Keratinocyte (primary cell): ENCODE measurements around the gene PAGR1. TPM values are rescaled to one million over a fixed set of nuclear protein-coding genes. Genes with fewer than 3 reads are reported as not detected.

Experiments used
- DNase-seq: peaks from one replicate; pipeline ENCODE4 v3.0.0-alpha.2; 2011; ENCODE audit warnings: low read depth, missing footprints, low spot score
- FAIRE-seq: peaks from 2 replicates; lab custom pipeline; 2011; peaks lifted over from hg19 to GRCh38; lab: Jason Lieb, UNC
- H2AFZ ChIP-seq: 2 replicates; pipeline ENCODE4 v1.6.0; 2012; ENCODE audit warnings: low read length, control low read depth, inconsistent platforms; ENCODE audit not compliant: control insufficient read depth
- H3K27ac ChIP-seq: 2 replicates; pipeline ENCODE4 v1.5.1; 2011; ENCODE audit warnings: low read length; ENCODE audit not compliant: control insufficient read depth, insufficient read depth
- H3K27me3 ChIP-seq: 3 replicates; pipeline ENCODE4 v1.6.0; 2011; ENCODE audit warnings: low read length; ENCODE audit not compliant: control insufficient read depth, insufficient read depth; ENCODE audit errors: extremely low read depth
- H3K36me3 ChIP-seq, 2 experiments: 2 replicates in 1 of 2; 3 replicates in 1 of 2; pipeline ENCODE4 v1.5.1; 2011; ENCODE audit warnings: low read length in 2 of 2, mild to moderate bottlenecking in 1 of 2; ENCODE audit not compliant: control insufficient read depth in 2 of 2, insufficient read depth in 2 of 2; ENCODE audit errors: extremely low read depth in 1 of 2
- H3K4me1 ChIP-seq: 3 replicates; pipeline ENCODE4 v1.5.1; 2011; ENCODE audit warnings: low read length; ENCODE audit not compliant: control insufficient read depth, insufficient read depth; ENCODE audit errors: extremely low read depth
- H3K4me2 ChIP-seq: 3 replicates; pipeline ENCODE4 v1.6.0; 2011; ENCODE audit warnings: low read depth, low read length; ENCODE audit not compliant: control insufficient read depth, insufficient read depth; ENCODE audit errors: extremely low read depth
- H3K4me3 ChIP-seq, 3 experiments: fragments of 200-600 bp in 1 of 3; sonication (generic) in 1 of 3; 2 replicates in 2 of 3; 3 replicates in 1 of 3; pipeline ENCODE4 v1.5.1; 2011 to 2016; ENCODE audit warnings: low read length in 3 of 3, mild to moderate bottlenecking in 3 of 3, control low read depth in 2 of 3, inconsistent platforms in 1 of 3, low read depth in 1 of 3, mixed read lengths in 1 of 3, mixed run types in 1 of 3, moderate library complexity in 1 of 3; ENCODE audit not compliant: control insufficient read depth in 2 of 3, insufficient read depth in 2 of 3; ENCODE audit errors: extremely low read depth in 1 of 3
- H3K79me2 ChIP-seq: 2 replicates; pipeline ENCODE4 v1.6.0; 2012; ENCODE audit warnings: low read length; ENCODE audit not compliant: control insufficient read depth, insufficient read depth
- H3K9ac ChIP-seq: 3 replicates; pipeline ENCODE4 v1.6.0; 2011; ENCODE audit warnings: low read length; ENCODE audit not compliant: control insufficient read depth, insufficient read depth; ENCODE audit errors: extremely low read depth
- H3K9me1 ChIP-seq: 3 replicates; pipeline ENCODE4 v1.6.0; 2011; ENCODE audit warnings: low read length; ENCODE audit not compliant: control insufficient read depth, insufficient read depth; ENCODE audit errors: extremely low read depth
- H3K9me3 ChIP-seq: 2 replicates; pipeline ENCODE4 v1.5.1; 2012; ENCODE audit warnings: low read depth, low read length; ENCODE audit not compliant: control insufficient read depth
- H4K20me1 ChIP-seq: 3 replicates; pipeline ENCODE4 v1.6.0; 2011; ENCODE audit warnings: low read length; ENCODE audit not compliant: control insufficient read depth, insufficient read depth; ENCODE audit errors: extremely low read depth
- EZH2 ChIP-seq: IDR thresholded peaks from one replicate; pipeline ENCODE4 v1.6.1; 2012; ENCODE audit warnings: inconsistent platforms, mild to moderate bottlenecking, low read length, moderate library complexity
- dilution Hi-C: fragments of 300-500 bp; cut with MboI; formaldehyde crosslinking; loops from one replicate; pipeline ENCODE4 v1.7.0; 2020; ENCODE audit warnings: low sequenced_read_pairs; ENCODE audit not compliant: extremely low pct_ligation_motif_present
- polyA plus RNA-seq, 5 experiments: library from polyadenylated mRNA; depleted of rRNA in 3 of 5; stranded (reverse) in 3 of 5; stranded (forward) in 1 of 5; unstranded in 1 of 5; fragments of >200 nt; gene quantifications; 1 replicate in 1 of 5; 2 replicates in 3 of 5; 3 replicates in 1 of 5; pipeline versions ENCODE4 v1.2.1 to v1.2.3, GENCODE V29; 2011 to 2012; ENCODE audit warnings: missing spikeins in 2 of 5, low read depth in 1 of 5, low replicate concordance in 1 of 5
- TF ChIP-seq, protein P1 (sequence below), 3 experiments: IDR thresholded peaks in 1 of 3; conservative IDR thresholded peaks in 1 of 3; optimal IDR thresholded peaks in 1 of 3; 2 replicates in 2 of 3; 3 replicates in 1 of 3; pipeline versions ENCODE3 to v1.5.1; 2011; ENCODE audit warnings: low read length in 3 of 3, mild to moderate bottlenecking in 3 of 3, moderate library complexity in 2 of 3, control low read depth in 1 of 3, inconsistent platforms in 1 of 3; ENCODE audit not compliant: insufficient read depth in 2 of 3; ENCODE audit errors: extremely low read depth in 1 of 3

Gene PAGR1
- polyA plus RNA-seq, 1 donor (not counting 4 experiments of a cell fraction or from before 2014, with no cell fraction given), result 13.6 TPM

GRCh38 chr16:29860218-29860617 is 44.3 kb downstream of the PAGR1 start:
- Histone ChIP-seq H3K9me3 (no peaks in the 10 kb centered on the region), H3K9me1 (peaks cover 2% of the 10 kb centered on the region), H3K4me1 (peaks cover 6% of the 10 kb centered on the region), H3K27ac (no peak overlapping the region), H3K79me2 (peaks cover 8% of the 10 kb centered on the region), H3K4me3 (no peak overlapping the region), H4K20me1 (no peaks in the 10 kb centered on the region), H3K27me3 (no peaks in the 10 kb centered on the region), H2AFZ (no peak overlapping the region), H3K36me3 (peaks cover 9 to 13% of the 10 kb centered on the region in 2 experiments), H3K4me2 (no peak overlapping the region), H3K9ac (no peak overlapping the region)
- FAIRE-seq (no peak), DNase-seq (no peak)
- TF ChIP-seq EZH2, result no peak
- TF ChIP-seq, protein P1, sequence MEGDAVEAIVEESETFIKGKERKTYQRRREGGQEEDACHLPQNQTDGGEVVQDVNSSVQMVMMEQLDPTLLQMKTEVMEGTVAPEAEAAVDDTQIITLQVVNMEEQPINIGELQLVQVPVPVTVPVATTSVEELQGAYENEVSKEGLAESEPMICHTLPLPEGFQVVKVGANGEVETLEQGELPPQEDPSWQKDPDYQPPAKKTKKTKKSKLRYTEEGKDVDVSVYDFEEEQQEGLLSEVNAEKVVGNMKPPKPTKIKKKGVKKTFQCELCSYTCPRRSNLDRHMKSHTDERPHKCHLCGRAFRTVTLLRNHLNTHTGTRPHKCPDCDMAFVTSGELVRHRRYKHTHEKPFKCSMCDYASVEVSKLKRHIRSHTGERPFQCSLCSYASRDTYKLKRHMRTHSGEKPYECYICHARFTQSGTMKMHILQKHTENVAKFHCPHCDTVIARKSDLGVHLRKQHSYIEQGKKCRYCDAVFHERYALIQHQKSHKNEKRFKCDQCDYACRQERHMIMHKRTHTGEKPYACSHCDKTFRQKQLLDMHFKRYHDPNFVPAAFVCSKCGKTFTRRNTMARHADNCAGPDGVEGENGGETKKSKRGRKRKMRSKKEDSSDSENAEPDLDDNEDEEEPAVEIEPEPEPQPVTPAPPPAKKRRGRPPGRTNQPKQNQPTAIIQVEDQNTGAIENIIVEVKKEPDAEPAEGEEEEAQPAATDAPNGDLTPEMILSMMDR (optimal IDR thresholded peaks at IDR 0.05 in 1 of 3, IDR thresholded peaks at IDR 0.05 in 1 of 3, conservative IDR thresholded peaks at IDR 0.05 in 1 of 3; ENCODE audit: extremely low read depth in 1 of 3, insufficient read depth in 2 of 3, low read length in 3 of 3), result no peak
- dilution Hi-C loops, result no loop called here

- peak overlapping the region; percentile 72 to 94 (median 87) for H3K4me3 ChIP-seq
- FAIRE-seq (no peak), DNase-seq (no peak)
- H3K27me3 ChIP-seq, result no peaks in the 10 kb centered on the region
- dilution Hi-C loops, result no loop called here
- peak overlapping the region; percentile 86 for H2AFZ ChIP-seq
- TF ChIP-seq EZH2, result no peak
- TF ChIP-seq, protein P1 (optimal IDR thresholded peaks at IDR 0.05 in 1 of 3, IDR thresholded peaks at IDR 0.05 in 1 of 3, conservative IDR thresholded peaks at IDR 0.05 in 1 of 3; ENCODE audit: extremely low read depth in 1 of 3, insufficient read depth in 2 of 3, low read length in 3 of 3), result peak in 2 of 3 experiments; percentile 5 to 38
- peaks cover 6% of the 10 kb centered on the region for H3K4me1 ChIP-seq
- peaks cover 9 to 13% of the 10 kb centered on the region in 2 experiments for H3K36me3 ChIP-seq
- peak overlapping the region; percentile 90 for H3K9ac ChIP-seq
- H3K79me2 ChIP-seq, result peaks cover 8% of the 10 kb centered on the region
- no peaks in the 10 kb centered on the region for H3K9me3 ChIP-seq
- peaks cover 2% of the 10 kb centered on the region for H3K9me1 ChIP-seq
- no peaks in the 10 kb centered on the region for H4K20me1 ChIP-seq
- H3K27ac ChIP-seq, result peak overlapping the region; percentile 96
- H3K4me2 ChIP-seq, result peak overlapping the region; percentile 88
Measured at GRCh38 chr16:29862383-29862883, 46.5 kb downstream of the PAGR1 start.
